Fibroblast of pulmonary artery (primary cell): ENCODE data around the gene PDIK1L.

Source experiments
- DNase-seq: peaks from one replicate; pipeline ENCODE4 v3.0.0-alpha.2; 2010; ENCODE audit warnings: low read depth
- H3K4me3 ChIP-seq: replicated peaks from 2 replicates; pipeline ENCODE4 v1.5.1; 2011; ENCODE audit warnings: low read depth, mild to moderate bottlenecking, control low read depth, low read length, moderate library complexity
- CTCF ChIP-seq: IDR thresholded peaks from 2 replicates; pipeline ENCODE4 v1.5.1; 2011; ENCODE audit warnings: mild to moderate bottlenecking, control low read depth, low read length, inconsistent platforms; ENCODE audit errors: missing control alignments

Gene PDIK1L

GRCh38 chr1:26171084-26172072 is 59.8 kb downstream of the PDIK1L start, which contains the start of gene ZNF593OS:
ZNF593OS (minus strand) TSS chr1:26171832; CDS start chr1:26171661, 171 bp downstream.
- no peak for TF ChIP-seq CTCF
- no peak for DNase-seq
- peak within 1 kb of the TSS; percentile 83 for H3K4me3 ChIP-seq
